Upper lobe of left lung (tissue), 4 donors: ENCODE measurements around the gene SPSB2.

Experiments used
- CTCF ChIP-seq, 6 experiments: fragments of 450-650 bp in 4 of 6; fragments of 200-600 bp in 2 of 6; sonication (generic) in 2 of 6; IDR thresholded peaks; one replicate each; pipeline ENCODE4 v1.5.1; 2016 to 2019; ENCODE audit warnings: antibody characterized with exemption in 6 of 6
- EP300 ChIP-seq, 4 donors: sonication (generic); formaldehyde crosslinking; IDR thresholded peaks; one replicate each; pipeline ENCODE4 v1.5.1; 2017; ENCODE audit warnings: antibody characterized with exemption in 4 of 4, control low read depth in 2 of 4

- TF ChIP-seq EP300 (IDR thresholded peaks at IDR 0.05): no peak
- no peak for TF ChIP-seq CTCF (IDR thresholded peaks at IDR 0.05)
Measured at GRCh38 chr12:6921539-6921938, 48.4 kb upstream of the SPSB2 start.
